Calu3 (cell line): ENCODE data around the gene STXBP4. TPM values are rescaled to one million over a fixed set of nuclear protein-coding genes. Genes with fewer than 3 reads are reported as not detected.

ENCODE experiments used
- BruUV-seq: library from RNA; stranded (reverse); fragments of 400-500 nt; replicated peaks from 2 replicates; lab custom pipeline; 2021; lab: Mats Ljungman, UMichigan
- CTCF ChIA-PET: fragments of 300-600 bp; sonication (Branson Sonifier 250); formaldehyde crosslinking; loops from one replicate; lab custom pipeline; 2022; ENCODE audit warnings: antibody characterized with exemption; lab: Charles Lee
- DNase-seq: peaks from one replicate; pipeline ENCODE4 v3.0.0; 2022
- H3K27ac Mint-ChIP-seq: one replicate; pipeline ENCODE4 v1.8.0; 2022; ENCODE audit warnings: mixed read lengths; ENCODE audit not compliant: unreplicated experiment
- H3K27me3 Mint-ChIP-seq: one replicate; pipeline ENCODE4 v1.8.0; 2022; ENCODE audit warnings: mixed read lengths; ENCODE audit not compliant: unreplicated experiment
- H3K36me3 Mint-ChIP-seq: one replicate; pipeline ENCODE4 v1.8.0; 2022; ENCODE audit warnings: mild to moderate bottlenecking, moderate library complexity, mixed read lengths; ENCODE audit not compliant: insufficient read depth, unreplicated experiment
- H3K4me1 Mint-ChIP-seq: one replicate; pipeline ENCODE4 v1.8.0; 2022; ENCODE audit warnings: mild to moderate bottlenecking, low read depth, mixed read lengths; ENCODE audit not compliant: unreplicated experiment
- H3K4me3 Mint-ChIP-seq: one replicate; pipeline ENCODE4 v1.8.0; 2022; ENCODE audit warnings: mild to moderate bottlenecking, low read depth, moderate library complexity, mixed read lengths; ENCODE audit not compliant: unreplicated experiment
- H3K9me3 Mint-ChIP-seq: one replicate; pipeline ENCODE4 v1.8.0; 2022; ENCODE audit warnings: low read depth, mixed read lengths; ENCODE audit not compliant: unreplicated experiment
- CTCF ChIP-seq: fragments of 200-600 bp; IDR thresholded peaks from one replicate; pipeline ENCODE4 v1.8.0; 2022; ENCODE audit warnings: antibody characterized with exemption; ENCODE audit not compliant: unreplicated experiment
- intact Hi-C: fragments of 100-400 bp; cut with micrococcal nuclease; formaldehyde crosslinking; loops from one replicate; pipeline ENCODE4 v1.10.0; 2022; ENCODE audit not compliant: unreplicated experiment
- total RNA-seq: library from RNA; stranded (reverse); gene quantifications from 2 replicates; pipeline ENCODE4 v1.2.3, GENCODE V29; 2022

STXBP4 gene
- total RNA-seq, 1 experiment from 2014 or later: 9.2 TPM

DNA sequence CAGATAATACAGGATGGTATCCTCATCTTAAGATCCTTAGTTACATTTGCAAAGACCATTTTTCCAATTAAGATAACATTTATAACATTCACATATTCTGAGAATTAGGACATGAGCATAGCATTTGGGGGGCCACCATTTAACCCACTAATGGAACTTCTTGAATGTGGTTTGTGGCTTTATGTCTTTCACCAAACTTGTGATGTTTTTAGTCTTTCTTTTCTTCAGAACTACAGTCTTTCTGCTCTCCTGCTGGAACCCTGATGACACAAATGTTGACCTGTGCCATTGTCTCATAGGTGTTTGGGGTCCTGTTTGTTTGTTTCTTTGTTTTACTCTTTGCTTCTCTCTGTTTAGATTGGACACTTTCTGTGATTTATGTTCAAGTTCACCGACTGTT lies 23.3 kb upstream of the STXBP4 start:
- Mint-ChIP-seq H3K9me3 (no peaks in the 10 kb centered on the region), H3K36me3 (peaks cover 10% of the 10 kb centered on the region), H3K27ac (no peak overlapping the region), H3K27me3 (no peaks in the 10 kb centered on the region), H3K4me3 (no peak overlapping the region), H3K4me1 (peaks cover 15% of the 10 kb centered on the region)
- CTCF ChIA-PET: interaction anchor here (0.6 kb wide), 1 partner anchor 1482 kb away, joined by 3 read pairs; no protein-coding TSS in a partner anchor
- BruUV-seq: no TSS peak
- no peak for TF ChIP-seq CTCF
- no peak for DNase-seq
- intact Hi-C loops: no loop called here

DNA sequence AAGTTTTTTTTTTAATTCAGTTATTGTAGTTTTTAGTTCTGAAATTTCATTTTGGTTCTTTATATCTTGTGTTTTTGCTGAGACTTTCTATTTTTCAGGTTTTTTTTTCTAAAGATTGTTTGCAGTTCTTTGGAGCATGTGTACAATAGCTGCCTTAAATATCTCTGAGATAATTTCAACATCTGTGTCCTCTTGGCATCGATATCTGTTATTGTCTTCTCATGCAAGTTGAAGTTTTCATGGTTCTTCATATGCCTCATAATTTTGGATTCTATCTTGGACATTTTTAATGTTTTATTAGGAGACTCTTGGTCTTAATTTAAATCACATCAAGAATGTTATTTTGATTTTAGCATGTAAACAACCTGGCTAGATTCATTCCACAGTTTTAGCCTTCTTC lies 22.9 kb upstream of the STXBP4 start:
- Mint-ChIP-seq H3K27ac (no peak overlapping the region), H3K4me1 (peaks cover 15% of the 10 kb centered on the region), H3K36me3 (peaks cover 10% of the 10 kb centered on the region), H3K9me3 (no peaks in the 10 kb centered on the region), H3K4me3 (no peak overlapping the region), H3K27me3 (no peaks in the 10 kb centered on the region)
- no peak for DNase-seq
- no peak for TF ChIP-seq CTCF
- CTCF ChIA-PET: interaction anchor here (0.6 kb wide), 1 partner anchor 1482 kb away, joined by 3 read pairs; no protein-coding TSS in a partner anchor
- no TSS peak for BruUV-seq
- intact Hi-C loops: no loop called here

- intact Hi-C loops: no loop called here
- Mint-ChIP-seq H3K4me1 (peaks cover 15% of the 10 kb centered on the region), H3K27ac (no peak overlapping the region), H3K9me3 (no peaks in the 10 kb centered on the region), H3K36me3 (peaks cover 10% of the 10 kb centered on the region), H3K4me3 (no peak overlapping the region), H3K27me3 (no peaks in the 10 kb centered on the region)
- DNase-seq: no peak
- CTCF ChIA-PET: no interaction called here
- no peak for TF ChIP-seq CTCF
- no TSS peak for BruUV-seq
Measured at GRCh38 chr17:54947396-54947795, 21.2 kb upstream of the STXBP4 start.

GRCh38 chr17:54948380-54948779 lies 20.2 kb upstream of the STXBP4 start:
- Mint-ChIP-seq H3K9me3 (no peaks in the 10 kb centered on the region), H3K4me3 (no peak overlapping the region), H3K27ac (peak overlapping the region; percentile 79), H3K36me3 (peaks cover 10% of the 10 kb centered on the region), H3K4me1 (peaks cover 15% of the 10 kb centered on the region), H3K27me3 (no peaks in the 10 kb centered on the region)
- intact Hi-C loops: no loop called here
- peak; percentile 36 for DNase-seq
- no peak for TF ChIP-seq CTCF
- CTCF ChIA-PET: no interaction called here
- BruUV-seq: no TSS peak
